OCI-LY1 (cell line): ENCODE results near the gene TASOR2.

Source experiments
- EZH2 ChIP-seq: fragments of 200-600 bp; sonication (generic), shearing (Covaris generic); IDR thresholded peaks from 2 replicates; pipeline ENCODE4 v1.8.0; 2017; ENCODE audit warnings: borderline replicate concordance, mixed run types, mild to moderate bottlenecking, antibody characterized with exemption, low read length, moderate library complexity, mixed read lengths
- TF ChIP-seq, protein P1 (sequence below): fragments of 200-600 bp; sonication (generic), shearing (Covaris generic); IDR thresholded peaks from 2 replicates; pipeline ENCODE4 v1.5.1; 2017; ENCODE audit warnings: mild to moderate bottlenecking, antibody characterized with exemption, low read length, moderate library complexity, mixed read lengths

- TF ChIP-seq EZH2: no peak
- TF ChIP-seq, protein P1, sequence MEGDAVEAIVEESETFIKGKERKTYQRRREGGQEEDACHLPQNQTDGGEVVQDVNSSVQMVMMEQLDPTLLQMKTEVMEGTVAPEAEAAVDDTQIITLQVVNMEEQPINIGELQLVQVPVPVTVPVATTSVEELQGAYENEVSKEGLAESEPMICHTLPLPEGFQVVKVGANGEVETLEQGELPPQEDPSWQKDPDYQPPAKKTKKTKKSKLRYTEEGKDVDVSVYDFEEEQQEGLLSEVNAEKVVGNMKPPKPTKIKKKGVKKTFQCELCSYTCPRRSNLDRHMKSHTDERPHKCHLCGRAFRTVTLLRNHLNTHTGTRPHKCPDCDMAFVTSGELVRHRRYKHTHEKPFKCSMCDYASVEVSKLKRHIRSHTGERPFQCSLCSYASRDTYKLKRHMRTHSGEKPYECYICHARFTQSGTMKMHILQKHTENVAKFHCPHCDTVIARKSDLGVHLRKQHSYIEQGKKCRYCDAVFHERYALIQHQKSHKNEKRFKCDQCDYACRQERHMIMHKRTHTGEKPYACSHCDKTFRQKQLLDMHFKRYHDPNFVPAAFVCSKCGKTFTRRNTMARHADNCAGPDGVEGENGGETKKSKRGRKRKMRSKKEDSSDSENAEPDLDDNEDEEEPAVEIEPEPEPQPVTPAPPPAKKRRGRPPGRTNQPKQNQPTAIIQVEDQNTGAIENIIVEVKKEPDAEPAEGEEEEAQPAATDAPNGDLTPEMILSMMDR: no peak
Observed at GRCh38 chr10:5670662-5671375, 13.8 kb upstream of the TASOR2 start.
